Neural progenitor cell (in vitro differentiated cells): ENCODE measurements around the gene SLC52A3.

Experiments
- EZH2phosphoT487 ChIP-seq: fragments of 200-600 bp; sonication (generic); IDR thresholded peaks from 2 replicates; pipeline ENCODE4 v1.6.1; 2017; ENCODE audit warnings: antibody characterized with exemption
- TF ChIP-seq, protein P1 (sequence below): fragments of 200-600 bp; sonication (generic); IDR thresholded peaks from 2 replicates; pipeline ENCODE4 v1.5.1; 2017; ENCODE audit warnings: antibody characterized with exemption, mild to moderate bottlenecking

DNA sequence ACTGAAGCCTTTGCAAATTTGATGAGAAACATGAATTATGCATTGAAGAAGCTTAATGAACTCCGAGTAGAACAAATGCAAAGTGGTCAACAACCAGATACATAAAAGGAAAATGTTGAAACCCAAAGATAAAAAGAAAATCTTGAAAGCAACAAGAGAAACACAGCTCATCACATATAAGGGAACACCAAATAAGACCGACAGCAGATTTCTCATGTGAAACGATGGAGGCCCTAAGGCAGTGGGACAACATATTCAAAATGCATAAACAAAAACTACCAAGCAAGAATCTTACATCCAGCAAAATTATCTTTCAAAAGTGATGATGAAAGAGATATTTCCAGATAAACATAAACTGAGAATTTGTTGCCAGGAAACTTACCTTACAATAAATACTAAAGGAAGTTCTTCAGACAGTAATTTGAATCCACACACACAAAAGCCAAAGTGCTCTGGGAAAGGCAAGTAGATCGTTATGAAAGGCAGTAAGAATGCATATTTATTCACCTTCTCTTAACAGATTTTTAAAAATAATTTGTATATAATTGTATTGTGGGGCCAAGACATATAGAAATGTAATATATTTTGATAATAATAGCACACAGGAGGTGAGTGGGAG is 22.5 kb downstream of the SLC52A3 start:
- no peak for TF ChIP-seq EZH2phosphoT487
- TF ChIP-seq, protein P1, sequence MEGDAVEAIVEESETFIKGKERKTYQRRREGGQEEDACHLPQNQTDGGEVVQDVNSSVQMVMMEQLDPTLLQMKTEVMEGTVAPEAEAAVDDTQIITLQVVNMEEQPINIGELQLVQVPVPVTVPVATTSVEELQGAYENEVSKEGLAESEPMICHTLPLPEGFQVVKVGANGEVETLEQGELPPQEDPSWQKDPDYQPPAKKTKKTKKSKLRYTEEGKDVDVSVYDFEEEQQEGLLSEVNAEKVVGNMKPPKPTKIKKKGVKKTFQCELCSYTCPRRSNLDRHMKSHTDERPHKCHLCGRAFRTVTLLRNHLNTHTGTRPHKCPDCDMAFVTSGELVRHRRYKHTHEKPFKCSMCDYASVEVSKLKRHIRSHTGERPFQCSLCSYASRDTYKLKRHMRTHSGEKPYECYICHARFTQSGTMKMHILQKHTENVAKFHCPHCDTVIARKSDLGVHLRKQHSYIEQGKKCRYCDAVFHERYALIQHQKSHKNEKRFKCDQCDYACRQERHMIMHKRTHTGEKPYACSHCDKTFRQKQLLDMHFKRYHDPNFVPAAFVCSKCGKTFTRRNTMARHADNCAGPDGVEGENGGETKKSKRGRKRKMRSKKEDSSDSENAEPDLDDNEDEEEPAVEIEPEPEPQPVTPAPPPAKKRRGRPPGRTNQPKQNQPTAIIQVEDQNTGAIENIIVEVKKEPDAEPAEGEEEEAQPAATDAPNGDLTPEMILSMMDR: no peak
